ENCODE data around the gene KLHL8. TPM values are rescaled to one million over a fixed set of nuclear protein-coding genes. Genes with fewer than 3 reads are reported as not detected.
A peak's percentile ranks its signal among the peaks of the same experiment; 100 is the strongest.

Gene KLHL8
- total RNA-seq, 1 experiment from 2014 or later, result 7.5 TPM

GRCh38 chr4:87120010-87120409 is 100.4 kb downstream of the KLHL8 start:
- Histone ChIP-seq H4K20me1 (ENCODE audit: control insufficient read depth, insufficient read depth, insufficient read length) (no peaks in the 10 kb centered on the region), H2AK5ac (ENCODE audit: insufficient read length, low read length) (no peak overlapping the region), H3K4ac (ENCODE audit: low read depth, low read length) (no peak overlapping the region), H4K5ac (ENCODE audit: insufficient read length, low read depth, low read length) (no peak overlapping the region), H2BK15ac (ENCODE audit: low read depth, low read length) (no peak overlapping the region), H2BK5ac (ENCODE audit: insufficient read length, low read length) (no peak overlapping the region), H3K18ac (ENCODE audit: insufficient read length, low read depth, low read length) (no peak overlapping the region), H4K8ac (replicated peaks; ENCODE audit: insufficient read length, low read depth, low read length) (no peak overlapping the region), H3K27ac (ENCODE audit: insufficient read length, low read depth, low read length) (no peak overlapping the region), H3T11ph (ENCODE audit: low read length) (no peak overlapping the region), H3K56ac (ENCODE audit: insufficient read length, low read depth, low read length) (no peak overlapping the region), H3K9me3 (ENCODE audit: control insufficient read depth, low read depth, low read length) (no peaks in the 10 kb centered on the region), H3K79me2 (ENCODE audit: insufficient read depth, low read length) (peaks cover 2% of the 10 kb centered on the region; the same call in 1 of the 2 replicates), H3K27me3 (ENCODE audit: insufficient read depth, low read length) (no peaks in the 10 kb centered on the region), H4K91ac (ENCODE audit: insufficient read length, low read depth, low read length) (no peak overlapping the region), H3K23me2 (ENCODE audit: insufficient read length, low read depth, low read length, poor library complexity, severe bottlenecking) (peaks cover 3% of the 10 kb centered on the region), H2BK120ac (ENCODE audit: low read depth, low read length, poor library complexity, severe bottlenecking) (no peak overlapping the region), H3K14ac (ENCODE audit: insufficient read depth, low read length) (no peak overlapping the region), H2BK12ac (ENCODE audit: insufficient read length, low read depth, low read length) (no peak overlapping the region), H3K79me1 (ENCODE audit: insufficient read depth, low read depth, low read length, poor library complexity, severe bottlenecking) (peaks cover 6% of the 10 kb centered on the region), H3K4me2 (ENCODE audit: insufficient read depth, insufficient read length, low read length) (no peak overlapping the region), H3K9ac (ENCODE audit: extremely low read depth, insufficient read length, low read length) (no peak overlapping the region), H3K4me1 (ENCODE audit: insufficient read depth, low read length) (no peaks in the 10 kb centered on the region; the same call in 1 of the 2 replicates), H3K23ac (ENCODE audit: insufficient read length, low read depth, low read length) (no peak overlapping the region), H2AFZ (ENCODE audit: low read length) (no peak overlapping the region), H2BK20ac (ENCODE audit: low read depth, low read length, poor library complexity, severe bottlenecking) (no peak overlapping the region)
- WGBS (ENCODE audit: extremely low coverage, insufficient read length, low lambda C conversion rate), result no CpG with 5 or more reads among the region's 4 CpGs
- H3K36me3 Mint-ChIP-seq (ENCODE audit: insufficient read depth in 1 of 3, low read depth in 3 of 3), result peaks cover 19 to 56% (median 28%) of the 10 kb centered on the region in 3 experiments
- peaks cover 20 to 22% of the 10 kb centered on the region in 2 experiments for H3K4me1 Mint-ChIP-seq
- H3K4me3 Mint-ChIP-seq, result no peak overlapping the region
- H3K27me3 Mint-ChIP-seq (ENCODE audit: low read depth), result no peaks in the 10 kb centered on the region; the same call in 1 of the 2 replicates
- peak overlapping the region in 2 of 3 experiments; percentile 39 to 92; a peak in 4 of 7 replicates for H3K27ac Mint-ChIP-seq
- TF ChIP-seq CTCF (conservative IDR thresholded peaks at IDR 0.05), result no peak
- H3K9me3 Mint-ChIP-seq, result no peaks in the 10 kb centered on the region
- DNase-seq, result no peak
